Posterior cingulate gyrus (tissue), 11 donors: Measurements from ENCODE around the gene ADAMTS14.
"Not testable (repeated sequence)": the region's sequence is repeated elsewhere in the genome, so short reads cannot be mapped to it uniquely, and the experiment has no call there.

ENCODE experiments used
- DNase-seq, 10 donors: peaks; one replicate each; pipeline versions ENCODE4 v3.0.0 to v3.0.0-alpha.2; 2020 to 2021; ENCODE audit warnings: mixed read lengths in 3 of 10
- intact Hi-C: fragments of 100-400 bp; cut with DNase I; formaldehyde crosslinking; loops from one replicate; pipeline ENCODE4 v1.15.1; 2023

Gene ADAMTS14, protein sequence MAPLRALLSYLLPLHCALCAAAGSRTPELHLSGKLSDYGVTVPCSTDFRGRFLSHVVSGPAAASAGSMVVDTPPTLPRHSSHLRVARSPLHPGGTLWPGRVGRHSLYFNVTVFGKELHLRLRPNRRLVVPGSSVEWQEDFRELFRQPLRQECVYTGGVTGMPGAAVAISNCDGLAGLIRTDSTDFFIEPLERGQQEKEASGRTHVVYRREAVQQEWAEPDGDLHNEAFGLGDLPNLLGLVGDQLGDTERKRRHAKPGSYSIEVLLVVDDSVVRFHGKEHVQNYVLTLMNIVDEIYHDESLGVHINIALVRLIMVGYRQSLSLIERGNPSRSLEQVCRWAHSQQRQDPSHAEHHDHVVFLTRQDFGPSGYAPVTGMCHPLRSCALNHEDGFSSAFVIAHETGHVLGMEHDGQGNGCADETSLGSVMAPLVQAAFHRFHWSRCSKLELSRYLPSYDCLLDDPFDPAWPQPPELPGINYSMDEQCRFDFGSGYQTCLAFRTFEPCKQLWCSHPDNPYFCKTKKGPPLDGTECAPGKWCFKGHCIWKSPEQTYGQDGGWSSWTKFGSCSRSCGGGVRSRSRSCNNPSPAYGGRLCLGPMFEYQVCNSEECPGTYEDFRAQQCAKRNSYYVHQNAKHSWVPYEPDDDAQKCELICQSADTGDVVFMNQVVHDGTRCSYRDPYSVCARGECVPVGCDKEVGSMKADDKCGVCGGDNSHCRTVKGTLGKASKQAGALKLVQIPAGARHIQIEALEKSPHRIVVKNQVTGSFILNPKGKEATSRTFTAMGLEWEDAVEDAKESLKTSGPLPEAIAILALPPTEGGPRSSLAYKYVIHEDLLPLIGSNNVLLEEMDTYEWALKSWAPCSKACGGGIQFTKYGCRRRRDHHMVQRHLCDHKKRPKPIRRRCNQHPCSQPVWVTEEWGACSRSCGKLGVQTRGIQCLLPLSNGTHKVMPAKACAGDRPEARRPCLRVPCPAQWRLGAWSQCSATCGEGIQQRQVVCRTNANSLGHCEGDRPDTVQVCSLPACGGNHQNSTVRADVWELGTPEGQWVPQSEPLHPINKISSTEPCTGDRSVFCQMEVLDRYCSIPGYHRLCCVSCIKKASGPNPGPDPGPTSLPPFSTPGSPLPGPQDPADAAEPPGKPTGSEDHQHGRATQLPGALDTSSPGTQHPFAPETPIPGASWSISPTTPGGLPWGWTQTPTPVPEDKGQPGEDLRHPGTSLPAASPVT

DNA sequence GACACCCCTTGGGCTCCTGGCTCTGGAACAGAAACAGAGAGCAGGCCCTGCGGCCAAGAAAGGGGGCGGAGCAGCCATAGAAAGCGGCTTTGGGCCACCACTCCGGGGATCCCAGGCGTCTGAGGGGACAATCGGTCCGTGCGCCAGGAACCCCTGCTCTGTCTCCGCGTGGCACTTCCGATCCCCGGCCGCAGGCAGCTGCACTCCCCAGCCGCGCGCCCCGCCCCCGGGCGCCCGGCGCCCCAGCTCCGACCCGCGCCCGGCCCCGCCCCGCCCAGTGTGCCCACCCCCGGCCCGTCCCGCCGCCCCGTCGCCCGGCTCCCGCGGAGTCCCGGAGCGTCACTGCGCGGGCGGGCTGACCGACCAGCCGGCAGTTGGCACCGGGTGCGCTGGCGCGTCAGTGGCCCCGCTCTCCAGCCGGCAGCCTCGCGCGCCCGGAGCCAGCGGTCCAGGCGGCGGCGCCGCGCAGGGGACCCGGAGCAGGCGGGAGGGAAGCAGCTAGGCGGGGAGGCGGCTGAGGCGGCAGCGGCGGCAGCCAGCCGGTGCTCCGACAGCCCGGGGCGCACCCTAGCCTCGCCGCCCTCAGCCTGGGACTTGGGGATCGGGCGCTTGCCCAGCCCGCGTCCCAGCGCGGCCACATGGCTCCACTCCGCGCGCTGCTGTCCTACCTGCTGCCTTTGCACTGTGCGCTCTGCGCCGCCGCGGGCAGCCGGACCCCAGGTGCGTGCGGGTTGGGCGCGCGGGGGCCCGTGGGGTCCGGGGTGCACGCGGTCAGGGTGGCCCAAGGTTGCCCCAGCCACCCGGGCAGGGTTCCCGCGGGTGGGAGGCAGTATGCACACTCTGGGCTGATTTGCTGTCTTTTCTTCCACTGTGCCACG is at the start of gene ADAMTS14:
ADAMTS14 (plus strand) TSS at position 342 of the 878 bp plus-strand sequence; CDS start at position 639, 297 bp downstream.
- intact Hi-C loops = loop anchor here (5.0 to 10.0 kb wide), 2 partner anchors 85 to 118 kb away; no protein-coding TSS in a partner anchor
- DNase-seq = peak in 9 of 10 donors; percentile 47 to 96 (median 65)

DNA sequence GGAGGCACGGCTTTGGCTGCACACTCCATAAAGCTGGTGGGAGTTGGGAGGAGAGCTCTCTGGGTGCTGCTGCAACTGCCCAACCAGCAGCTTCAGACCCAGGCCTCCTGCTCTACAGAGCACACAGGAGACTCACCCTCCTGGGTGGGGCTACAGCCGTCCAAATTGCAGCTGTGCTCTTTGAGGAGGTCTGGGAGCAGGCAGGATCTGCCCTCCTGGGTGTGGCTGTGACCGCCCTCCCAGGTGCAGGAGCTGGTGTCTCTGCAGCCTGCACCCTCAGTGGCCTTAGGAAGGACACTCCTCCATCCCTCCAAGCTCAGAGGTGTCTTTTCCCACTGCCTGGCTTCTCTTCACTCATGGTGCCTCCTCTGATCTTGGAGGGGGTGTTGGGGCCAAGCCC is 49.8 kb upstream of the ADAMTS14 start:
- DNase-seq = peak in 1 of 10 donors; percentile 44
- intact Hi-C loops = no loop called here

DNA sequence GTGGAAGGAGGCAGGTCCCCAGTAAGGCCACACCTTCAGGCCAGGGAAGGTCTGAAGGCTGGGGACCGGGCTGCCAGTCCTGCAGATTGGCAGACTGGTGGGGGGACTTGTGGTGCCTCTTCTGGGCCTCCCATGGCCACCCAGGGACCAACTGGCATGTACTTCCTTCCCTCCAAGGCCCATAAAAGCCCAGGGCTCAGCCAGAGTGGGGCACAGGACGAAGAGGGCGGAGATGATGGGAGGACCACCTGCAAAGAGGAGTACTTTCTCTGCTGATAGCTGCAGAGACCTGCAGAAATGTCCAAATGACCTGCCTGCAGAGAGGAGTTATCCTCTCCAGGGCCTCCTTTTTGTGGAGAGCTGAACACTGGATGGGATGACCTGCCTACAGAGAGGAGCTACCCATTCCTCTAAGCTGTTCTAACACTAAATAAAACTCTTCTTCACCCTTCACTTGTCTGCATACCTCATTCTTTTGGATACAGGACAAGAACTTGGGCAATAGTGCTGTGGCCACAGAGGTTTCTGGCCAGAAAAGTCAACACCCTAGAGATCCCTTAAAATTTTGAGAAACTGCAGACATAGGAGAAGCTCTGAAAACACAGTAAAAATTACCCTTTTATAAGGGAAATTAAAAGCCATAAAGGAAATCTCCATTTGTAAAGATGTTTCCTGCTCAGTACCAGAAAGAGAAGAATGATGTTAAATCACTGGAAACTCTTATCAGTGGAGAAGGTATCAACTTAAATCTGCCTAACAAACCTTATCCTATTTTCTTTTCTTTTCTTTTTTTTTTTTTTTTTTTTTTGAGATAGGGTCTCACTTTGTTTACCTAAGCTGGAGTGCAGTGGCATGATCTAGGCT is 49.1 kb upstream of the ADAMTS14 start:
- intact Hi-C loops = no loop called here
- DNase-seq = peak in 1 of 10 donors; percentile 34

DNA sequence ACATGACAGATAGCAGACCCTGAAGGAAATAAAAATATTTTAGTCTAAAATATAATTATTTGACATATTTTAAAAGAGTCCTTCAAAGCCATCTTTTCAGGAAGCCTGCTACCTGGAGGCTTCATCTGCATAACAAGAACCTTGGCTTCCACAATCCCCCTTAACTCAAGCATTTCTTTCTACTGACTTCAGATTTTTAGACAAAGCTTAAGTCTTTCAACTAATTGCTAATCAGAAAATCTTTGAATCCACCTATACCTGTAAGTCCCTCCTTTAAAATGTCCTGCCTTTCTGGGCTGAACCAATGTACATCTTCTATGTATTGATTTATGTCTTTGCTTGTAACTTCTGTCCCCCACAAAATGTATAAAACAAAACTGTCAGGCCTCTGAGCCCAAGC is 46.2 kb upstream of the ADAMTS14 start:
- intact Hi-C loops = no loop called here
- no peak for DNase-seq

DNA sequence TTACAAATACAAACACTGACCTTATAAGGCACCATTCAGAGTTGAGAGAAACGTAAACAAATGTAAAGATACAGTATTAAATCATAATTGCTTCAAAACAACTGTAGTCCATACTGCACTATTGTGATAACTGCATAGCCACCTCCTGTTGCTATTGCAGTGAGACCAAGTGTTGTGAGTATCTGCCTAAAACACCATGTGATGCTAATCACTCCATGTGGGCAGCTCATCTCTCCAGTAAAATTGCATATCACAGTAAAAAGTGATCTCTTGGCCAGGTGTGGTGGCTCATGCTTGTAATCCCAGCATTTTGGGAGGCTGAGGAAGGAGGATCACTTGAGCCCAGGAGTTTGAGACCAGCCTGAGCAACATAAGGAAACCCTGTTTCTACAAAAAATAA is 43.0 kb upstream of the ADAMTS14 start:
- DNase-seq = no peak
- intact Hi-C loops = no loop called here

DNA sequence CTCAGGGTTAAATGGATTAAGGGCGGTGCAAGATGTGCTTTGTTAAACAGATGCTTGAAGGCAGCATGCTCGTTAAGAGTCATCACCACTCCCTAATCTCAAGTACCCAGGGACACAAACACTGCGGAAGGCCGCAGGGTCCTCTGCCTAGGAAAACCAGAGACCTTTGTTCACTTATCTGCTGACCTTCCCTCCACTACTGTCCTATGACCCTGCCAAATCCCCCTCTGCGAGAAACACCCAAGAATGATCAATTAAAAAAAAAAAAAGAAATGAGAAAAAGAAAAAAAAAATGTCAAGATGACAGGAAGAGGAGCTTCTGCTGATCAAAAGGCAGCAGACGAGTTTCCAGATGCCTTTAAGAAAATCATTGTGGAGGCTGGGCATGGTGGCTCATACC is 40.6 kb upstream of the ADAMTS14 start:
- intact Hi-C loops, DNase-seq: not testable (repeated sequence)

DNA sequence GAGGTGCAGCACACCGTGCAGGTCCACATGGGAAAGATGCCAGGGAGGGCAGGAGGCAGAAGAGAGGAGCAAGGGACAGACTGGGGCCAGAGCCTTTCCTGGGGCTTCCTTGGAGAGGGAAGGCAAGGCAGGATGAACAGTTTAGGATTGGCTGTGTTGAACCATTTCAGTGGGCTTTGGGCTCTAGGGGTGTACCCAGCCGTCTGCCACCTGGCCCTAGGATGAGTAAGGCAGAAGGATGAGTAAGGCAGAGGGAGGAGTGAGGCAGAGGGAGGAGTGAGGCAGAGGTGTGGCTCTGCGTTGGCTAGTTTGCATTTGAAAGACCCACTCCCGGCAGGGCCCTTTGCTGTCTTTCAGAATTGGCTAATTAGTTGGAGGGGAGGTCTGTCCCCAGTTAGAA is 38.3 kb upstream of the ADAMTS14 start:
- DNase-seq = no peak
- intact Hi-C loops = no loop called here

DNA sequence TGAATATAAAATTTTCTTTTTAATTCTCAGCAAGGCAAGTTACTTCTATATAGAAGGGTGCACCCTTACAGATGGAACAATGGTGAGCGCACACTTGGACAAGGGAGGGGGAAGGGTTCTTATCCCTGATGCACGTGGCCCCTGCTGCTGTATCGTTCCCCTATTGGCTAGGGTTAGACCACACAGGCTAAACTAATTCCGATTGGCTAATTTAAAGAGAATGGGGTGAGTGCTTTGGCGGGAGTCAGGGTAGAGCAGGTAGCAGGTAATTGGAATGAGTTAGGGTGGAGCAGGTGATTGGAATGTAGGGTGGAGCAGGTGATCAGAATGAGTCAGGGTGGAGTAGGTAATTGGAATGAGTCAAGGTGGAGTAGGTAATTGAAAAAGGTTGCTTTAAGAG is 37.8 kb upstream of the ADAMTS14 start:
- intact Hi-C loops = not testable (repeated sequence)

DNA sequence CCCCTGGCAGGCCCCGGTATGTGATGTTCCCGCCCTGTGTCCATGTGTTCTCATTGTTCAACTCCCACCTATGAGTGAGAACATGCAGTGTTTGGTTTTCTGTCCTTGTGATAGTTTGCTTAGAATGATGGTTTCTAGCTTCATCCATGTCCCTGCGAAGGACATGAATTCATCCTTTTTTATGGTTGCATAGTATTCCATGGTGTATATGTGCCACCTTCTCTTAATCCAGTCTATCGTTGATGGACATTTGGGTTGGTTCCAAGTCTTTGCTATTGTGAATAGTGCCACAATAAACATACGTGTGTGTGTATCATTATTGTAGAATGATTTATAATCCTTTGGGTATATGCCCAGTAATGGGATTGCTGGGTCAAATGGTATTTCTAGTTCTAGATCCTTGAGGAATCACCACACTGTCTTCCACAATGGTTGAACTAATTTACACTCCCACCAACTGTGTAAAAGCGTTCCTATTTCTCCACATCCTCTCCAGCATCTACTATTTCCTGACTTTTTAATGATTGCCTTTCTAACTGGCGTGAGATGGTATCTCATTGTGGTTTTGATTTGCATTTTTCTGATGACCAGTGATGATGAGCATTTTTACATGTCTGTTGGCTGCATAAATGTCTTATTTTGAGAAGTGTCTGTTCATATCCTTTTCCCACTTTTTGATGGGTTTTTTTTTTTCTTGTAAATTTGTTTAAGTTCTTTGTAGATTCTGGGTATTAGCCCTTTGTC is 32.5 kb upstream of the ADAMTS14 start:
- intact Hi-C loops, DNase-seq: not testable (repeated sequence)

More for the DNA sequence above, 37.8 kb upstream of the ADAMTS14 start:
- DNase-seq = not testable (repeated sequence)

DNA sequence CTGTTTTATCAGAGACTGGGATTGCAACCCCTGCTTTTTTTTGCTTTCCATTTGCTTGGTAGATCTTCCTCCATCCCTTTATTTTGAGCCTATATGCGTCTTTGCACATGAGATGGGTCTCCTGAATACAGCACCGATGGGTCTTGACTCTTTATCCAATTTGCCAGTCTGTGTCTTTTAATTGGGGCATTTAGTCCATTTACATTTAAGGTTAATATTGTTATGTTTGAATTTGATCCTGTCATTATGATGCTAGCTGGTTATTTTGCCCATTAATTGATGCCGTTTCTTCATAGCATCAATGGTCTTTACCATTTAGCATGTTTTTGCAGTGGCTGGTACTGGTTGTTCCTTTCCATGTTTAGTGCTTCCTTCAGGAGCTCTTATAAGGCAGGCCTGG is 29.0 kb upstream of the ADAMTS14 start:
- intact Hi-C loops, DNase-seq: not testable (repeated sequence)

DNA sequence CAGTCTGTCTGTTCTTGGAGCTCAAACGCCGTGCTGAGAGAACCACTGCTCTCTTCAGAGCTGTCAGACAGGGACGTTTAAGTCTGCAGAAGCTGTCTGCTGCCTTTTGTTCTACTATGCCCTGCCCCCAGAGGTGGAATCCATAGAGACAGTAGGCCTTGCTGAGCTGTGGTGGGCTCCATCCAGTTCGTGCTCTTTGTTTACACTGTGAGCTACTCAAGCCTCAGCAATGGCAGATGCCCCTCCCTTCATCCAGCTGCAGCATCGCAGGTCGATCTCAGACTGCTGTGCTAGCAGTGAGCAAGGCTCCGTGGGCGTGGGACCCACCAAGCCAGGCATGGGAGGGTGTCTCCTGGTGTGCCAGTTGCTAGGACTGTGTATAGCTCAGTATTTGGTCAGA is 27.3 kb upstream of the ADAMTS14 start:
- intact Hi-C loops, DNase-seq: not testable (repeated sequence)

DNA sequence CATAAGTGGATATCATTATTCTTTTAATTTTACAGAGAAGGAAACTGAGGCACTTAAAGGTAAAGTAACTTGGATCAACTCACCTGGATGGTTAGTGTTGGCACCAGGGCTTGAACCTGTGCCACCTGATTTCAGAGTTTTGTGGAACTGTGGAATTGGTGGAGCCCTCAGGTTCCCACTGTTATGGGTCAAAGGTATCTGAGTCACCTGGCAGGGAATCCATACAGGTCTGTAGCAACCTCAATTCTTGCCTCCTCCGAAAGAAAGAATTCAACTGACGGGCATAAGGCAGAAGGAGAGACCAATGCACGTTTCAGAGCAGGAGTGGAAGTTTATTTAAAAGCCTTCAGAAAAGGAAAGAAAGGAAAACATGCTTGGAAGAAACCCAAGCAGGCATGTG is 25.2 kb upstream of the ADAMTS14 start:
- intact Hi-C loops = no loop called here
- no peak for DNase-seq

DNA sequence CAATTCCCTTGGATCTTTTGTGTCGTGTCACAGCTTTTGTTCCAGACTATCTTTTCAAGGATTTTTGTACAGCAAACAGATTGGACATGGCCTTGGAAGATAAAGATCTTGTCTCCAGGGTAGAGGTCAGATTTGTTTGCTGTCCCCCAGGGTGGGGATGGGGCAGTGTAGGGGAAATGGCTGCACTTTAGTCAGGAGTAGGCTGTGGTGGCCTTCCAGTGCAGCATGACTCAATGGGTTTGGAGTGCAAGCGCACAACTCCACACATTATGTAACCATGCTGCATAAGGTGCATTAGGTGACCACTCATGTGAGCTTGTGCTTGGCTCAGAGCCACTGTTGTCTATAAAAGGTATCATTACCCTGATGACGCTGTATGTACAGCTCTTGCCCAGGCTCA is 23.9 kb upstream of the ADAMTS14 start:
- intact Hi-C loops = no loop called here

DNA sequence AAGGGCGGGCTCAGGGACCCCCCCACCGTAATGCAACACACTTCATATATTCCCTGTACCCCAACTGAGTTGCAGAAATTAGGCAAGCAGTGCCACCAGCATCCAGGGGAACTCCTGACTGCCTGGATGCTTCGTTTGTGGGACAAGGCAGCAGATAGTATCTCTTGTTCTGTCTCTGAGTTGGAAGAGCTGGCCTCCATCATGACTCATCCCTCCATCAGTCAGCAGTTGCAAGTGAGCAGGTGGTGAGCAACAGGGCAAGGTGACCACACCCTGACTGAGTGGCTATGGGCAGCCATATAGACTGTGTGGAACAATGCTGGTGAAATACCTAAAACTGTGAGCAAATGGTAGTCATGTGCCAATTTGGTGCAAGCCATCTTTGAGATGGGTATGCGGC is 22.8 kb upstream of the ADAMTS14 start:
- DNase-seq = no peak
- intact Hi-C loops = no loop called here

More for the DNA sequence above, 23.9 kb upstream of the ADAMTS14 start:
- no peak for DNase-seq

DNA sequence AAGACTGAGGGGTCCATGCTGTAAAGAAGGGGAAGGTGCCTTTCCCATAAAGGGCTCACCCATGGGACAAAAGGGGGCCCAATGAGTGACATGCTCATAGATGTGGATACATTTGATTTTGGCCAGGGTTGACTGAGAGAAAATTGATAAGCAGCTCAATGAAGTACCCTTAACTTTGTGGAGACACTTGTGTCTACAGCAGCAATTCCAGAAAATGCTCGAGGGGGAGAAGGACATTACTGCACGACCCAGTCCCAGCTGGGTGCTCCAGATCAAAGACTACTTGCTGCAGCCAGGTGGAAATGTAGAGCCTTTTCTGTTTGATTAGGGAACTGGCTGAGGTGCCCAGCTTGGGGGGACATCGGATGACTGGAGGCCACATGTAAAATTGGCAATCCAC is 22.2 kb upstream of the ADAMTS14 start:
- intact Hi-C loops = no loop called here
- DNase-seq = no peak

DNA sequence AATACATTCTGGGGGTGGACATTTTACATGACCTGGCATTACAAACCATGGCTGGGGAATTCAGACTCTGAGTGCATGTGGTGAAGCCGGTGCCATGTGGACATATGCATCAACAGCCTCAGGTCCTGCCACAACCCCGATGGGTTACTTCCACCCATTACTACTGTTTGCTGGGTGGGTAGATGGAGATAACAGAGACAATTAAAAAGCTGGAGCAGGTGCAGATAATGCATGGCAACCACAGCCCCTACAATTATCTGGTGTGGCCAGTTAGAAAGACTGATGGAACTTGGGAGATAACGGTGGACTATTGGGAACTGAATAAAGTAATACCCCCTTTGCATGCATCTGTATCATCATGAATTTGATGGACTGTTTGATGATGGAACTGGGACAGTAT is 21.6 kb upstream of the ADAMTS14 start:
- intact Hi-C loops = no loop called here
- no peak for DNase-seq

DNA sequence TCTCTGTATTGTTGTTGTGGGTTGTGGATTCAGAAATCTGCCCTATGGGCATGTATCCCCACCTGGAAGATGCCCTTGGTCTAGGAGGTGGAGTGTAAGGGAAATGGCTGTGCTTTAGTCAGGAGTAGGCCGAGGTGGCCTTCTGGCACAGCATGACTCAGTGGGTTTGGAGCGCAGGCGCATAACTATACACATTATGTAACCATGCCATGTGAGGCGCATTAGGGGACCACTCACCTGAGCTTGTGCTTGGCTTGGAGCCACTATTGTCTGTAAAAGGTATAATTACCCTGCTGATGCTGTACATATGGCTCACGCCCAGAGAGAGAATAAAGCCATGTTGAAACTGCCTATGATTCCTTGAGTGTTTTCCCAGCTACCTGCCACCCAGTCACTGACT is 20.6 kb upstream of the ADAMTS14 start:
- no peak for DNase-seq
- intact Hi-C loops = no loop called here
